HG03521 (cell line): ENCODE measurements around the gene LRRC10B.

Source experiments
- ATAC-seq: cut with Tn5 transposase; IDR thresholded peaks from one replicate; pipeline ENCODE4 v1.9.1; 2021; ENCODE audit warnings: mild to moderate bottlenecking, moderate library complexity; ENCODE audit not compliant: unreplicated experiment

Gene LRRC10B

GRCh38 chr11:61528114-61528513 lies 19.6 kb downstream of the LRRC10B start:
- ATAC-seq = no peak

DNA sequence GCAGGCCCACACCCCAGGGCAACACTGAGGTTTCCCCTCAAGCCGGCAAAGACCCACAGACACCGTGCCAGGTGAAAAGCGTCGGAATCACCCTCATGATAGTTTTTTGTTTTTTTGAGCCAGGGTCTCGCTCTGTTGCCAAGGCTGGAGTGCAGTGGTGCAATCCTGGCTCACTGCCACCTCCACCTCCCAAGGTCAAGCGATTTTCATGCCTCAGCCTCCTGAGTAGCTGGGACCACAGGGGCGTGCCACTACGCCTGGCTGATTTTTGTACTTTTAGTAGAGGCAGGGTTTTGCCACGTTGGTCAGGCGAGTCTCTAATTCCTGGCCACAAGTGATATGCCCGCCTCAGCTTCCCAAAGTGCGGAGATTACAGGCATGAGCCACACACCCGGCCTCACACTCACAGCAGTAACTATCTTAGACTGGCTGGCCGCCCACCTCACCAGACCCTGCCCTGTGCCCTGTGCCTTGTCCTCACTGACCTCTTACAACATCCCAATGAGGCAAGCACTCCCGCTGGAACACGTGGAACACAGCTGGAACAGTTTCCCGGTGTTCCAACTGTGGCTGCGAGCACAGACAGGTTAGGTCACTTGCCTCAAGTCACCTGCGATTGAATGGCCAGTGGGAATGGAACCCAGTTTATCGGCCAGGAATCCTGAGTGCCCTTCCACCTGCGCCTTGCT lies 21.1 kb downstream of the LRRC10B start:
- no peak for ATAC-seq

DNA sequence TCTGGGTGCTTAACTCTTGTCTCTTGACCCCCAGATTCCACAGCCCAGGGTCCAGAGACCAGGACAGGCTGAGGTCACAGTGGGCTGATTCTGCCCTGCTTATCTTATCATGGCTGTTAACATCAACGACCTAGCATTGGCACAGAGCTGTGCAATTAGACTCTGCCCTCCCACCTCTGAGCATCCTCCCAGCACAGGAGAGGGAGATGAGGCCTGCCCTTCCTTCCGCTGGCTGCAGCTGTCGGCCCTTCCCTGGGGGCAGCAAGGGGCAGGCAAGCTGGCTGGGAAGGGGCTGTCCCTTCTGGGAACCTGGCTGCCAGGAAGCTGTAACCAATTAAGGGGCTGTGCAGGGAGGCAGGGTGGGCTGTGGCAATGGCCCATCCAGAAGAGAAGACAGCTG lies 22.5 kb downstream of the LRRC10B start:
- no peak for ATAC-seq

DNA sequence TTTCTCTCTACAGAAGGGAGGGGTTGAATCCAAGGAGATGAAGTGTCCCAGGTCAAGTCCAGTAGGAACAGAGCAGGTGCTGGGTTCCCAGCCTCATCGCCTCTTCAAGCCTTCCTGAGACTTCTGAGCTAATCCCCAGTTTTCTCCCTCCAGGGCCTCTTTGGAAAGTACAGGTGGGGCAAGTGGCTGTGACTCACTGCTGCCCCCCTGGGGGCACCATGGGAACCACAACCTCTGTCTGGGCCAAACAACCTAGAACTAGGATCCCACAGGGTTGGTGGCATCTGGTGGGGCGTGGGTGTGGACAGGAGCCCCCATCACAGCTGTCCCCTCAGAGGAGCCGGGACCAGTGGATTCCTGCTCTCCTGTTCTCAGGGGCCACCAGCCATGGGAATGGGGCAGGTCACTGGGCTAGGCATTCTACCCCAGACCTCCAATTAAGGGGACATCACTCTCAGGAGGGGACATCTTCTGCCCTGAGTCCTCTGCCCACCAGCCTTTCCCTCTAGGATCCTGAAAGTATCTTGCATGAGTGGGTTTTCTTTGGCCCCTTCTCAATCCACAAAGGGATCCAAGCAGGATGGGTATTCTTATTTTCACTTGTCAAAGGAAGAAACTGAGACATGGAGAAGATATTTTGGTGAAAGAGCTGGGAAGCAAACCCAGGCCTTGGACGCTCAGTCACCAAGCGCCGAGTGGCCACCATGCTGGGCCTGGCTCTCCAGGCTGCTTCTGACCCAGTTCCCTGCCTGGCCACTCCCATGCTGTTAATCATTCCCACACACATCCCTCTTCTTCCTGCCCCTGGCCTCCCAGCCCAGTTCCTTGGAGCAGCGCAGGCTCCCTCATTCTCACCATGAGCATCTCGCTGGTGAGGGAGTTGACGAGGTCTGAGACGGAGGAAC lies 23.8 kb downstream of the LRRC10B start:
- ATAC-seq = no peak

DNA sequence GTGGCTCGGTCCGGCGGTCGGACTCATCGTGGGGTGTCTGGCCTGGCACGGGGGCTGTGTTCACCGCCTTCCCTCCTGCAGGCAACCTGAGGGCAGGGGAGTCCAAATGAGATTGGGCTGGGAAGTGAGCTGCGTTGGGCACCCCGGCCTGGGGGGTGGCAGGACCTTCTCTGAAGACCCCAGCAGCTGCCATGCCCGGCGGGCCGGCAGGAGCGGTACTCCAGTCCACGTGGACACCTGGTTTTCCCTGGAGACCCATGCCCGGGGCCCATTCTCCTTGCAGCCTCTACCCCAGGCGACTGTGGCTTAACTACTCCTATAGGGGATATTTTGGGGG lies 24.5 kb downstream of the LRRC10B start:
- ATAC-seq = no peak

DNA sequence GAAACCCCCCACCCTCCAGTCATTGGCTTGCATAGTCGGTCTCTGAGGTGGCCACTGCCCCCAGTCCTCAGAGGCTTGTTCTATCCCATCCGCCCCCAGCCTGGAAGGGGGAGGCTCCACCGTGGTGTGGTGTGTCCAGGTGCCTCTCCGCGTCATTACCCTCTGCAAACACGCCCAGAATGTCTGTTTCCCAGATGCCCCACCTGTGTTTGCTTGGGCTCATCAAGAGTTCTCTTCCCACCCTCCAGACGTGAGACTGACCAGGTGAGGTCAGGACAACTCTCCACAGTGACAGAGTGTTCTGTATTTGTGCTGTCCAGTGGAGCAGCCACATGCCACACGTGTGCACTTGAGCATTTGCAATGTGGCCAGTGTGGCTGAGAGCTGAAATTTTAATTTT lies 24.9 kb downstream of the LRRC10B start:
- ATAC-seq = no peak

GRCh38 chr11:61534025-61534932 lies 25.7 kb downstream of the LRRC10B start:
- no peak for ATAC-seq

GRCh38 chr11:61534933-61535839 lies 26.6 kb downstream of the LRRC10B start:
- ATAC-seq = no peak

- ATAC-seq = no peak
These were observed 27.6 kb downstream of the LRRC10B start for GRCh38 chr11:61535998-61536675.

GRCh38 chr11:61536676-61537270 lies 28.2 kb downstream of the LRRC10B start:
- no peak for ATAC-seq

- ATAC-seq = no peak
These were observed 28.8 kb downstream of the LRRC10B start for GRCh38 chr11:61537326-61537725.

DNA sequence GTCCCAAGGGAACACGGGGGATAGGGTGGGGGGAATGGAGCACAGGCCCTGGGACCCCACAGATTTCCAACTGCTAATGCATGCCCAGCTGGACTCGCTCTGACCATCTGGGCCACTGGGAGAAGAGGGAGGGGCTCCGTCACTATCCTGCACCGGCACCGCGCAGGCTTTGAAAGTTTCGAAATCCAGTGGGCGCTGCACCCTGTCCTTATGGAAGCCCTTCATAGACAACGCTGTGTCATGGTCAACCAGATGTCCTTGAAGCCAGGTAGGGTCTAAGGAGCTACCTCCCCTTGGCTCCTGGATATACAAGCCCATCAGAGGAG lies 30.1 kb downstream of the LRRC10B start:
- no peak for ATAC-seq

DNA sequence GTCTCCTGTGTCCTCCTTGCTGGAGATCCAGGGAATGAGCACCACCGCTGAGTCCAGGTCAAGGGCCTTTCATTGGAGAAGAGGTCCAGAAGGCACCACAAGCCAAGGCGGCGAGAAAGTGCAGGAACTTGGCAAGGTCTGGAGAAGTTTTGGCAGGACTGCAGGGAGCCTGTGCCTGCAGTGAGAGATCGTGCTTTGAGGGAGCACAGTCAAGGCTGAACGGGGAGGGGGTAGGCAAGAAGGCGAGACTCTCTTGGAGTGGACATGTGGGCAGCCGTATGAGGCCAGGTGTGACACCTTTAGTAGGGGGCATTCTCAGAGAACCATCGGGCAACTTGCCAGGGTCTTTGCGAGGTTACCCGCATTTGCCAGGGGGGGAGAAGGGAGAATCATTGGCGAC lies 30.5 kb downstream of the LRRC10B start:
- no peak for ATAC-seq

- ATAC-seq = no peak
These were observed 31.3 kb downstream of the LRRC10B start for GRCh38 chr11:61539831-61540357.

GRCh38 chr11:61540528-61540927 lies 32.0 kb downstream of the LRRC10B start:
- no peak for ATAC-seq

GRCh38 chr11:61541598-61541997 lies 33.0 kb downstream of the LRRC10B start:
- ATAC-seq = no peak

- ATAC-seq = no peak
These were observed 33.5 kb downstream of the LRRC10B start for GRCh38 chr11:61542024-61542461.

DNA sequence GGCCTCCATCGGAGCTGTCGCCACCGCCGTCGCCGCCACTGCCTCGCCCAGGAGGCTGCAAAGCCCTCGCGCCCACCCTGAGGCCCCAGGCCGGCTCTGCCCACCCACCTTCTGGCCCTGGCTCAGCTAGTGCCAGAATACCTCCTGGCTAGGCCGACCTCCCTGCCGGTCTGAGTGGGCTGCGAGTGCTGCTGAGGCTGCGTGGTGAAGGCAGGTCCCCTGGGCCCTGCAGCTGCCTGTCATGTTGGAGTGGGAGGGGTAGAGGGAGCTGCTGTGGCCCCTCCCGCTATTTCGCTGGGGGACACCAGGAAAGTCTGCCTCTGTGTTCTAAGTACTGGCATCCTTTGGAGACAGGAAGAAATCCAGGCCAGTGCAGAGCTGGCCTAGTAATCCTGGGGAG lies 34.2 kb downstream of the LRRC10B start:
- ATAC-seq = no peak

DNA sequence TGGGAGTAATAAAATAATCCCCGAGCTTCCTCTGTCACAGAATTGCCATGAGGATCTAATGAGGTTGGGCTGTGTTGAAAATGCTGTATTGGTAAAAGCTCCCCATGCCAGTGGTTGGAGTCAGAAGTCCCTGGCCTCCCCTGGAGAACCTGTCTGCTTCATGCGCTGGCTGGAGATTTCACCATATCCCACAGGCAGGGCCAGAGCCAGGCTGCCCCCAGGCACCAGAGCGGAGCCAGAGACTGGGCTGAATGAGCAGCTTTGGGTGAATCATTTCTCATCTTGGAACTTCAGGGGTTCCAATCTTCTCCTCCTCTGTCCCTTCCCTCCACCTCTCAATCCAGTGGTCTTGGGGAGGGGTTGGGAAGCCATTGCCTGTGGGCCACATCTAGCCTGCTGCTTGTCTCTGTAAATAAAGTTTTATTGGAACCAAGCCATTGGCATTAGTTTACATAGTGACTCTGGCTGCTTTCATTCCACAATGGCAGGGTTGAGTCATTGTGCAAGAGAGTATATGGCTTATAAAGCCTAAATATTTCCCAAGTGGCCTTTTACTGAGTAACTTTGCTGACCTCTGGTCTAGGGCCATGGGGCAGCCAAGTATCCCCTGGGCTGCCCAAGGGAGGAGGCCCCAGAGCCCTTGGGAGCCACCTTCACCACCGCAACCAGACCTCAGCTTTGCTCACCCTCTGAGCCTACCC lies 35.2 kb downstream of the LRRC10B start:
- ATAC-seq = no peak
